Measurements from ENCODE around the gene EIF2B5. TPM values are rescaled to one million over a fixed set of nuclear protein-coding genes. Genes with fewer than 3 reads are reported as not detected.
A peak's percentile ranks its signal among the peaks of the same experiment; 100 is the strongest.

EIF2B5 gene
- total and polyA plus RNA-seq, 2 donors (not counting 1 experiment from before 2014, with no cell fraction given): 73.2 to 83.8 TPM

GRCh38 chr3:184156522-184156955, 21.4 kb downstream of the EIF2B5 start:
- no peaks in the 10 kb centered on the region for H3K27me3 ChIP-seq (replicated peaks in 1 of 4; ENCODE audit: control extremely low read depth in 1 of 4, control insufficient read depth in 3 of 4, insufficient read depth in 4 of 4, low read length in 3 of 4)
- peak overlapping the region; percentile 86 for H3K4me2 ChIP-seq (replicated peaks; ENCODE audit: low read depth, low read length, poor library complexity, severe bottlenecking)
- peak overlapping the region; percentile 21 to 81 (median 72) for H3K4me3 ChIP-seq (ENCODE audit: control extremely low read depth in 1 of 5, extremely low read depth in 1 of 5, insufficient read depth in 1 of 5, low read depth in 2 of 5, low read length in 4 of 5)
- ChIA-PET CTCF (interaction anchor here (3.0 kb wide), 1 partner anchor 272 kb away, joined by 7 read pairs; the partner anchor contains the start of gene PARL), POLR2A (no interaction called here)
- no peaks in the 10 kb centered on the region for H3K9me3 ChIP-seq (ENCODE audit: control extremely low read depth in 1 of 3, control insufficient read depth in 2 of 3, insufficient read depth in 1 of 3, low read length in 2 of 3)
- TF ChIP-seq CTCF (IDR thresholded peaks at IDR 0.05) (no peak), EZH2 (IDR thresholded peaks at IDR 0.05; ENCODE audit: borderline replicate concordance, insufficient read depth, low read depth, low read length, poor library complexity, severe bottlenecking) (no peak)
- H4K20me1 ChIP-seq (ENCODE audit: control insufficient read depth, insufficient read depth, low read length, poor library complexity, severe bottlenecking): peaks cover 48% of the 10 kb centered on the region
- H3K9ac ChIP-seq (ENCODE audit: low read length): peak overlapping the region; percentile 86
- H3K4me1 ChIP-seq (ENCODE audit: control insufficient read depth in 2 of 2, insufficient read depth in 2 of 2, low read length in 2 of 2): peaks cover 13 to 34% of the 10 kb centered on the region in 2 donors
- DNase-seq: peak; percentile 20
- peak overlapping the region; percentile 89 for H2AFZ ChIP-seq (ENCODE audit: insufficient read depth, low read depth, low read length, poor library complexity, severe bottlenecking)
- intact Hi-C loops (cut with micrococcal nuclease): no loop called here
- H3K79me2 ChIP-seq (ENCODE audit: control insufficient read depth, insufficient read depth, low read length): peaks cover 54% of the 10 kb centered on the region
- H3K27ac Mint-ChIP-seq: peak overlapping the region; percentile 87
- peaks cover 39% of the 10 kb centered on the region for H3K4me1 Mint-ChIP-seq
- H3K27ac ChIP-seq (ENCODE audit: low read length in 2 of 2): peak overlapping the region in 1 of 2 donors; percentile 73
- H3K4me3 Mint-ChIP-seq: peak overlapping the region; percentile 95
- peaks cover 0 to 2% of the 10 kb centered on the region in 2 experiments for H3K36me3 ChIP-seq (replicated peaks in 1 of 2; ENCODE audit: control extremely low read depth in 1 of 2, control insufficient read depth in 1 of 2, extremely low read depth in 1 of 2, insufficient read depth in 2 of 2, low read length in 1 of 2)
- no peaks in the 10 kb centered on the region for H3K9me3 Mint-ChIP-seq (ENCODE audit: insufficient read depth)
- no peaks in the 10 kb centered on the region for H3K27me3 Mint-ChIP-seq
- 7% methylated on average over 3 of the region's 6 CpGs for WGBS (ENCODE audit: insufficient coverage)
- ATAC-seq (ENCODE audit: low read depth): no peak

GRCh38 chr3:184157206-184157605, 22.0 kb downstream of the EIF2B5 start:
- POLR2A ChIA-PET: no interaction called here
- H3K27ac Mint-ChIP-seq: peak overlapping the region; percentile 62
- CTCF ChIA-PET: interaction anchor here (0.9 to 3.0 kb wide), 2 partner anchors 15 to 273 kb away, joined by 3 to 7 read pairs; partner anchors contain the start of gene PARL

More at GRCh38 chr3:184157206-184157605, 22.0 kb downstream of the EIF2B5 start:
- H3K4me3 Mint-ChIP-seq: peak overlapping the region; percentile 95
- Histone ChIP-seq H3K27me3 (replicated peaks in 1 of 4; ENCODE audit: control extremely low read depth in 1 of 4, control insufficient read depth in 3 of 4, insufficient read depth in 4 of 4, low read length in 3 of 4) (no peaks in the 10 kb centered on the region), H3K4me3 (ENCODE audit: control extremely low read depth in 1 of 5, extremely low read depth in 1 of 5, insufficient read depth in 1 of 5, low read depth in 2 of 5, low read length in 4 of 5) (no peak overlapping the region), H3K9me3 (ENCODE audit: control extremely low read depth in 1 of 3, control insufficient read depth in 2 of 3, insufficient read depth in 1 of 3, low read length in 2 of 3) (no peaks in the 10 kb centered on the region), H3K36me3 (replicated peaks in 1 of 2; ENCODE audit: control extremely low read depth in 1 of 2, control insufficient read depth in 1 of 2, extremely low read depth in 1 of 2, insufficient read depth in 2 of 2, low read length in 1 of 2) (peaks cover 0 to 4% of the 10 kb centered on the region in 2 experiments), H3K4me2 (replicated peaks; ENCODE audit: low read depth, low read length, poor library complexity, severe bottlenecking) (peak overlapping the region; percentile 86), H4K20me1 (ENCODE audit: control insufficient read depth, insufficient read depth, low read length, poor library complexity, severe bottlenecking) (peaks cover 48% of the 10 kb centered on the region), H3K4me1 (ENCODE audit: control insufficient read depth in 2 of 2, insufficient read depth in 2 of 2, low read length in 2 of 2) (peaks cover 13 to 34% of the 10 kb centered on the region in 2 donors), H2AFZ (ENCODE audit: insufficient read depth, low read depth, low read length, poor library complexity, severe bottlenecking) (no peak overlapping the region), H3K79me2 (ENCODE audit: control insufficient read depth, insufficient read depth, low read length) (peaks cover 61% of the 10 kb centered on the region), H3K27ac (ENCODE audit: low read length in 2 of 2) (no peak overlapping the region), H3K9ac (ENCODE audit: low read length) (peak overlapping the region; percentile 86)
- peaks cover 41% of the 10 kb centered on the region for H3K4me1 Mint-ChIP-seq
- ATAC-seq (ENCODE audit: low read depth): no peak
- H3K9me3 Mint-ChIP-seq (ENCODE audit: insufficient read depth): no peaks in the 10 kb centered on the region
- no peak for DNase-seq
- H3K27me3 Mint-ChIP-seq: no peaks in the 10 kb centered on the region
- intact Hi-C loops (cut with micrococcal nuclease): no loop called here
- TF ChIP-seq CTCF (IDR thresholded peaks at IDR 0.05) (no peak), EZH2 (IDR thresholded peaks at IDR 0.05; ENCODE audit: borderline replicate concordance, insufficient read depth, low read depth, low read length, poor library complexity, severe bottlenecking) (no peak)

Data from B cell (primary cell).